ENCODE results near the gene SV2B.

SV2B gene

GRCh38 chr15:91243826-91244225 lies 143.8 kb downstream of the SV2B start:
- Histone ChIP-seq H3K27me3 (peaks cover 19% of the 10 kb centered on the region), H3K4me3 (ENCODE audit: low read depth, low read length) (no peak overlapping the region), H3K4me1 (no peaks in the 10 kb centered on the region), H3K9me3 (no peaks in the 10 kb centered on the region), H3K36me3 (no peaks in the 10 kb centered on the region)
- no peak for TF ChIP-seq CTCF (IDR thresholded peaks at IDR 0.05; ENCODE audit: low read depth, low read length)
- DNase-seq, result no peak

GRCh38 chr15:91244919-91245318 lies 144.9 kb downstream of the SV2B start:
- H3K9me3 ChIP-seq, result no peaks in the 10 kb centered on the region
- peaks cover 25% of the 10 kb centered on the region for H3K27me3 ChIP-seq

GRCh38 chr15:91246998-91247397 lies 146.9 kb downstream of the SV2B start:
- Histone ChIP-seq H3K4me3 (ENCODE audit: low read depth, low read length) (no peak overlapping the region), H3K27me3 (peaks cover 24% of the 10 kb centered on the region; the same call in 1 of the 2 replicates), H3K9me3 (no peaks in the 10 kb centered on the region), H3K4me1 (no peaks in the 10 kb centered on the region), H3K36me3 (no peaks in the 10 kb centered on the region)
- DNase-seq, result no peak
- TF ChIP-seq CTCF (IDR thresholded peaks at IDR 0.05; ENCODE audit: low read depth, low read length), result no peak

More at GRCh38 chr15:91244919-91245318, 144.9 kb downstream of the SV2B start:
- no peak for DNase-seq
- Histone ChIP-seq H3K4me1 (no peaks in the 10 kb centered on the region), H3K4me3 (ENCODE audit: low read depth, low read length) (no peak overlapping the region), H3K36me3 (no peaks in the 10 kb centered on the region)
- TF ChIP-seq CTCF (IDR thresholded peaks at IDR 0.05; ENCODE audit: low read depth, low read length), result no peak

GRCh38 chr15:91249591-91249990 lies 149.5 kb downstream of the SV2B start:
- no peaks in the 10 kb centered on the region for H3K36me3 ChIP-seq
- no peak overlapping the region for H3K4me3 ChIP-seq (ENCODE audit: low read depth, low read length)
- H3K27me3 ChIP-seq, result peaks cover 38% of the 10 kb centered on the region
- no peaks in the 10 kb centered on the region for H3K4me1 ChIP-seq
- TF ChIP-seq CTCF (IDR thresholded peaks at IDR 0.05; ENCODE audit: low read depth, low read length), result no peak
- no peak for DNase-seq
- no peaks in the 10 kb centered on the region for H3K9me3 ChIP-seq

- Histone ChIP-seq H3K27me3 (peaks cover 46% of the 10 kb centered on the region), H3K9me3 (no peaks in the 10 kb centered on the region), H3K4me3 (ENCODE audit: low read depth, low read length) (no peak overlapping the region), H3K36me3 (no peaks in the 10 kb centered on the region), H3K4me1 (no peaks in the 10 kb centered on the region)
- no peak for DNase-seq
- TF ChIP-seq CTCF (IDR thresholded peaks at IDR 0.05; ENCODE audit: low read depth, low read length), result no peak
These were observed 152.3 kb downstream of the SV2B start for GRCh38 chr15:91252322-91252721.

GRCh38 chr15:91252756-91253155 lies 152.7 kb downstream of the SV2B start:
- no peak for TF ChIP-seq CTCF (IDR thresholded peaks at IDR 0.05; ENCODE audit: low read depth, low read length)
- no peak overlapping the region for H3K4me3 ChIP-seq (ENCODE audit: low read depth, low read length)
- peaks cover 46% of the 10 kb centered on the region for H3K27me3 ChIP-seq
- H3K36me3 ChIP-seq, result no peaks in the 10 kb centered on the region
- no peak for DNase-seq
- no peaks in the 10 kb centered on the region for H3K9me3 ChIP-seq
- no peaks in the 10 kb centered on the region for H3K4me1 ChIP-seq

Measured in BE2C (cell line).